Measurements from ENCODE around the gene SSB.
"Not testable (repeated sequence)": the region's sequence is repeated elsewhere in the genome, so short reads cannot be mapped to it uniquely, and the experiment has no call there.

The SSB gene

DNA sequence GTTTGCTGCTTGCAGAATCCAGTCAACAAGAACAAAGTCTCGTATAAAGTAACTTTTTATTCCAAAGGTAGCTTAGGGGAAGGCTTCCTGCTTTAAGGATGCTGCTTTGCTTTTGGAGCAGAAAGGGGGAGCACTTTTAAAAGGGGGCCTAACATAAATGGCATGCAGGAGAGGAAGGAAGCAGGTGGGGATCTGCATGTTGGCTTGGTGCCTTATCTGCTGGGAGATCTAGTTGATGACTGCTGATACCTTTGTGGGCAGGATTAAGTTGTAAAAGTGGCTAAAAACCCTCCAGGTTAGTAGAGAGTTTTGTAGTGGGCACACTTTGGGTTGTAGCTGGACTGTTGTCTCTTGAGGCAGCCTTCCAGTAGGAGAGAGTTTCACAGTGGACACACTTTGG is 51.0 kb downstream of the SSB start:
- DNase-seq (ENCODE audit: low read depth) = no peak
- no peak for TF ChIP-seq CTCF (conservative IDR thresholded peaks at IDR 0.05; ENCODE audit: low read depth, low read length)
- no peak overlapping the region for H3K4me3 ChIP-seq (ENCODE audit: low read depth, low read length)

- no peak for TF ChIP-seq CTCF (conservative IDR thresholded peaks at IDR 0.05; ENCODE audit: low read depth, low read length)
Observed at GRCh38 chr2:169853041-169853668, 54.5 kb downstream of the SSB start.

GRCh38 chr2:169855281-169856258 is 56.9 kb downstream of the SSB start:
- not testable (repeated sequence) for H3K4me3 ChIP-seq (ENCODE audit: low read depth, low read length); DNase-seq (ENCODE audit: low read depth)

More at GRCh38 chr2:169853041-169853668, 54.5 kb downstream of the SSB start:
- no peak for DNase-seq (ENCODE audit: low read depth)
- no peak overlapping the region for H3K4me3 ChIP-seq (ENCODE audit: low read depth, low read length)

GRCh38 chr2:169859423-169859822 is 60.8 kb downstream of the SSB start:
- H3K4me3 ChIP-seq (ENCODE audit: low read depth, low read length) = no peak overlapping the region
- TF ChIP-seq CTCF (conservative IDR thresholded peaks at IDR 0.05; ENCODE audit: low read depth, low read length) = no peak
- DNase-seq (ENCODE audit: low read depth) = no peak

GRCh38 chr2:169860149-169860548 is 61.5 kb downstream of the SSB start:
- no peak overlapping the region for H3K4me3 ChIP-seq (ENCODE audit: low read depth, low read length)
- DNase-seq (ENCODE audit: low read depth) = no peak
- TF ChIP-seq CTCF (conservative IDR thresholded peaks at IDR 0.05; ENCODE audit: low read depth, low read length) = no peak

Data from choroid plexus epithelial cell (primary cell).